Stimulated activated CD8-positive, alpha-beta memory T cell treated with anti-CD3 and anti-CD28 coated beads, Interleukin-2, amount 100 ng/mL, for 48 hours (primary cell): Measurements from ENCODE around the gene PSD4.

Experiments used
- DNase-seq, 2 donors: peaks; one replicate each; pipeline ENCODE4 v3.0.0-alpha.2; 2020; ENCODE audit warnings: low read depth in 2 of 2

PSD4 gene

DNA sequence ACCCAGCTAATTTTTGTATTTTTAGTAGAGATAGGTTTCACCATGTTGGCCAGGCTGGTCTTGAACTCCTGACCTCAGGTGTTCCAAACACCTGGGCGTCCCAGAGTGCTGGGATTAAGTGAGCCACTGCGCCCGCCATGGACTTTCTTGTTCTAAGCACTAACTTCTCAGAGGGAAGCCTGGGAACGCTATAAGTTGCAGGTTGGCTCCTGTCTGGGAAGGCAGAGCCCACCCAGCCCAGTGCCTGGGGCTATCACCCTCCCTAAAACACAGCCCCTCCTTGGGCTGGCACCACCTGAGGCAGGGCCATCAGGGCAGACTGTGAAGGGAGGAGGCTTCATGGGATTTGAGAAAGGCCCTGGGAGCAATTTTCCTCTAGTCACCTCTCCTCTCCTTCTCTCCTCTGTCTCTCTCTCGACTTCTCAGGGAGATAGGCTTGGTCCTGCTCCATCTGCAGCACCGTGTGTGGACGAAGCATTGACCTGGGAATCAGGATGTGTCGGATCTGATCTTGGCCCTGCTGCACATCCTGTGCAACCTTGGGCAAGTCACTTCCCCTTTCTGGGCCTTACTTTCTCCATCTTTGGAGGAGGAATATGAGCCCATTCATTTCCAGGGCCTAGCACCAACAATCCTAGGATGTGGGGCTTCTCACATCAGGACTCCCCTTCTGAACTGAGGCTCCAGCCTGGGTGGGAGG is 10.9 kb downstream of the PSD4 start:
- DNase-seq = no peak

DNA sequence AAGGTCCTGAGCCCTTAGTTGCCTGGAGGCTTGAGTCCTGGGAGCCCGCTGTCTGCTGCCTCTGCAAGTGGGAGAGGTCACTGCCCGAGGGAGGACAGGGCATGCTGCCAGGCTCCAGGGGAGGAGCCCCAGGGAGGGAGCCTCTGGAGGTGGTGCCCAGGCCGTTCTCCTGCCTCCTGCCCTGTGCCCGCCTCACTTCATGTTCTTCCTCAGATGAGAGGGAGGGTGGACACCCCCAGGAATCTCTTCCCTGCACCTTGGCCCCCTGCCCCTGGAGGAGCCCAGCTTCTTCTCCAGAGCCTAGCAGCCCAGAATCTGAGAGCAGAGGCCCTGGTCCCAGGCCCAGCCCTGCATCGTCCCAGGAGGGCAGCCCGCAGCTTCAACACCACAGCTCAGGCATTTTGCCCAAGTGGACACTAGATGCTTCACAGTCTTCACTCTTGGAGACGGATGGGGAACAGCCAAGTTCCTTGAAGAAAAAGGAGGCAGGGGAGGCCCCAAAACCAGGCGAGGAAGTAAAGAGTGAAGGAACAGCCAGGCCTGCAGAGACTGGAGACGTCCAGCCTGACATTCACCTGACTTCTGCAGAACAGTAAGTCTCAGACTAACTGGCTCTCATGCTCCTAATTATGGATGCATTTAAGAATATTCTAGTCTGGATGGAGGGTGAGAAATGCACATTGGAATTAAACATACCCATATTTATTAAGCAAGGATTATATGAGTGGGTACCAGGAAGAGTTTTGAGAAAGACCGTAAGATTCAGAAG is 12.1 kb downstream of the PSD4 start:
- no peak for DNase-seq

DNA sequence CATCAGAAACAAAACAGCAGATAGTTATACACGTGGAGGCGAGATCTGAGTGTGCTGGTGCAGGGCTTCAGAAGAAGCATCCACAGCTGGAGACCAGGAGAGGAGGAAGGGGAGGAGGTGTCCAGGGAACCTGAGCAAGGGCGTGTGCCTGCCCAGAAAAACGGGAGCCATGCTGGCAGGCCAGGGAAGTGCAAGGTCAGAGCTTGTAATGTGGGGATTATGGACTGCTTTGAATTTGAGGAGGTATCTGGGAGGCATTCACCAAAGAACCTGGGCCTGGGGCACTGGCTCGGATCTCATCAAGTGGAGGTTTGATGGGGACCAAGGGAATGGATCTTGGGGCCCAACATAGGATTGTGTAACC is 12.6 kb downstream of the PSD4 start:
- DNase-seq = no peak

DNA sequence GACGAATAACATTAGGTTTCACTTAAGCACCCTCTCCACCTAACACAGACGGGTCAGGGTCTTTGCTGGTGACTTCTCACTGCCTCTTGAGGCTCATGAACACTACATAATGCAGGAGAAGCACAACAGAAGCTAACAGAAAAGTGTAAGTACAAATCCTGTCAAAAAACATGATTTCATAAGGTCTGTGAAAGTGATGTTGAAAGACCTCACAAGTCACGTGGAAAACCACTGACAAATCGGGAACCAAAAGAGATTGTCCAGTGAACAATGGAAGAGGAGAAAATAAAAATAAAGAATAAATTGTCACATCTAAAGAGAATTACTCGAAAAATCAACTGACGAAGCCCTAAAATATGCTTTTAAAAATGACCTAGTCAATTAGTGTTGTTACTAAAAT is 14.0 kb downstream of the PSD4 start:
- DNase-seq = no peak

DNA sequence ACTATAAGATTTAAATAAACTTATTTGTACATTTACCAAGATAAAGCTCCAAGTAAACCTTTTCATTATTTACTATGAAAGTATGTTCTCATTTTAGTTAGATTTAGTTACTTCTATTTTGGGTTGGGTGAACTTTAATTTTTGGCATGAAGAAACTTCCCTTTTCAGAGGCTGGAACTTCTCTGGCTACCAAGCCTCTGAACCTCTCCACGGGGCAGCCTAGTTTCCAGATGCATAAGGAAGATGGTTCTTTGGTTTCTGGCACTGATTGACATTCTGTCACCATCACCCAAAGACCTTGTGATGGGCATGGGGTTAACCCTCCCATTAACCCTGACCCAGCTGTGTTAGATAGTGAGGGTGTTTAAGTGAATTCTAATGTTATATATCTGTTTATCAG is 17.1 kb downstream of the PSD4 start:
- no peak for DNase-seq

DNA sequence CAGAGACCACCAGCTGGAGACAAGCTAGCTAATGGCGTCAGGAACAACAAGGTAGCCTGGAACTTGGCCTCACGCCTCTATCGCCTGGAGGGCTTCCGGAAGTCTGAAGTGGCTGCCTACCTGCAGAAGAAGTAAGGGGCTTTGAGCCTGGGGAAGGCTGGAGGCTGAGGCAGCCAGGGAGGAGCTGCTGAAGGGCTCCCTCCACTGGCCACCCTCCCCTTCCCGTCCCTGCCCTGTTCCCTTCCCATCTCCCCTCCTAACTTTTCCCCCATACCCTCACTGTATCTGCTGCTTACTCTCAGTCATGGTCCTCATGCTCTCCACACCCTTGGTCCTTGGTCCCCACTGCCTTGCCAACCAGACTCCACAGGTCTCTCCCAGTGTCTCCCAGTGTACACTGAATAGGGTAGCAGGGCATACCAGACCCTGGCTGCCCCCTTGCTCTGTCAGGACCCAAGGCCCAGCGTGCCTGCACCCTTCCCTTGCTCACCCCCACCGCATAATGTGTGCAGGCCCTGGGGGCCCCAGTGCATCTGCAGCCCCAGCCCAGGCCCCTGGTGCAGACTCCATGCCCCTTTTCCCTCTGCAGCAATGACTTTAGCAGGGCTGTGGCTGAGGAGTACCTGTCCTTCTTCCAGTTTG is 18.8 kb downstream of the PSD4 start:
- DNase-seq = no peak

DNA sequence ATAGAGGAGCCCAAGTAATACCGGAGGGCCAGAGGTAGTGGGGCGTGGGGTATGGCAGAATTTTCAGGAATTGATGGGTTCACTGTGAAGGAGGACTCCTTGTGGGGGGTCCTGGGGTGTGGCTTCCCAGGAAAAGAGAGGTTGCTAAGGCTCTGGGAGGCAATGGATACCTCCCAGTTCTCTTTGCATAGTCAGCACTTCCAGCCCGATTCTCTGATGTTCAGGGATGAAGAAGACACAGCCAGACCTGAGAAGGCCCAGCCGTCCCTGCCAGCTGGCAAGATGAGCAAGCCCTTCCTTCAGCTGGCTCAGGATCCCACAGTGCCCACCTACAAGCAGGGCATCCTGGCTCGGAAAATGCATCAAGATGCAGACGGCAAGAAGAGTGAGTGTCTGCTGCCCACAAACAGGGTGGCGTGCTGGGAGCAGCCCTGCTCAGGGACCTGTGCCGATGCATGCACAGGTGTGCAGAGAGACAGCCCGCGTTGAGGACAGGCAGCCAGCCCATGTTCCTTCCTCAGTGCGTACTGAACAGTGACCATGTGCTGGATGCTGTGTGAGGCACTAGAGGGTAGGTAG is 22.2 kb downstream of the PSD4 start:
- no peak for DNase-seq

DNA sequence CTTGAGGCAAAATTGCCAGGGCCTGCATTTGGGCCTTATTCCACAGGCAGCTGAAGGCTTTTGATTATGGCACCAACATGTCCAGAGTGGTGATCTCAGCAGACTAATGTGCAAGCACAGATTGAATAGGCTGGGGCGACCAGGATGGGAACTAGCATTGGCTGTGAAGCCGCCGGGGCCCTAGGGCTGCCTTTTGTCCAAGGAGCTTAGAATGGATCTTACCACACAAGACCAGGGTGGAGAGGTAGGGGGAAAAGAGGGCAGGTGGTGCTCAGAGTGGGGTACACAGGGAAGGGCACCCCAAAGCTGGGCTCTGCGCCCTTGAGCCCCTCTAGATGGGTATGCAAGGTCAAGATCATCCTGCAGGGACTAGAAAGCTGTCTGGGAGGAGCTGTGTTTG is 23.1 kb downstream of the PSD4 start:
- no peak for DNase-seq

DNA sequence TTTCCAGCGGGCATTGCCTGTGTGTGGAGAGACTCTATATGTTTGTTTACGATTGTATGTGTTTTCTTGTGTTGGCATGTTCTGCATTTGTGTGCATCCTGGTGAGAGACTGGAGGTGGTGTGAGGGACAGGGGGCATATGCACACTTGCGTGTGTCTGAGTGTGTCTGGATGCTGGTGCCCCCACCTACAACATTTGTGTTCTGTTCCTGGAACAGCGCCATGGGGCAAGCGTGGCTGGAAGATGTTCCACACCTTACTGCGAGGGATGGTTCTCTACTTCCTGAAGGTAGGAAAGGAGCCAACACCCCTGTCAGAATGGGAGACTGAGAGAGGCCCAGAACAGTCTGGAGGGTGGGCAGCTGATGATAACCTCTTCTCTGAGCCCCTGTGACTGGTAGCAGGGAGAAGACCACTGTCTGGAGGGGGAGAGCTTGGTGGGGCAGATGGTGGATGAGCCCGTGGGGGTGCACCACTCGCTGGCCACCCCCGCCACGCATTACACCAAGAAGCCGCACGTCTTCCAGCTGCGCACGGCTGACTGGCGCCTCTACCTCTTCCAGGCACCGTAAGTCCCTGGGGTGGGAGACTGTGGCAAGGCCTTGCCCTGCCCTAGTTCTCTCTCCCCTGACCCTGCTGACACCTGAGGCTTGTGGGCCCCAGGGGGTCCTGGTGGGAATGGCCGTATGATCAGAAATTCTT is 23.7 kb downstream of the PSD4 start:
- no peak for DNase-seq

DNA sequence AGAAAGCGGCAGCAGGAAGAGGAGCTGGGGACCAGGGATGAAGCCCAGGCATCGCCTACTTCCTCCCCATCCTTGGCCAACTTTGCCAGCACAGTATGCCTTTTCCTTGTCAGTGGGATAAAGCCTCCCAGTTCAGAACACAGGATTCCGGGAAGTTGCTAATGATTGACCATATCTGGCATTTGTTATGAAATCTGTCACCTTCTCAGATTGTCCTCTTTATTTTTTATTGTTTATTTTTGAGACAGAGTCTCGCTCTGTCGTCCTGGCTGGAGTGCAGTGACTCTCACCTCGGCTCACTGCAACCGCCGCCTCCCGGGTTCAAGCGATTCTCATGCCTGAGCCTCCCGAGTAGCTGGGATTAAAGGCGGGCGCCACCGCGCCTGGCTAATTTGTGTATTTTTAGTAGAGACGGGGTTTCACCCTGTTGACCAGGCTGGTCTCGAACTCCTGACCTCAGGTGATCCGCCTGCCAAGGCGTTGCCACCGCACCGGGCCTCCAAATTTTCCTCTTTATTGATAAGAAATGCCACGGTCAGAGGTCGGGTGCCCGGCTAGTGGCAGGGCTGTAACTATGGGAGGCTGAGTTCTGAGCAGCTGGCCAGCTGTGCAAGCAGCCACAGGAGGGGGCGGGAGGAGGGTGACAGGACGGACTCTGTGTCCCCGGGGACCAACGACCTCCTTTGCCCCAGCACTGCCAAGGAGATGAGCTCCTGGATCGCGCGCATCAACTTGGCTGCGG is 24.4 kb downstream of the PSD4 start:
- DNase-seq = no peak

DNA sequence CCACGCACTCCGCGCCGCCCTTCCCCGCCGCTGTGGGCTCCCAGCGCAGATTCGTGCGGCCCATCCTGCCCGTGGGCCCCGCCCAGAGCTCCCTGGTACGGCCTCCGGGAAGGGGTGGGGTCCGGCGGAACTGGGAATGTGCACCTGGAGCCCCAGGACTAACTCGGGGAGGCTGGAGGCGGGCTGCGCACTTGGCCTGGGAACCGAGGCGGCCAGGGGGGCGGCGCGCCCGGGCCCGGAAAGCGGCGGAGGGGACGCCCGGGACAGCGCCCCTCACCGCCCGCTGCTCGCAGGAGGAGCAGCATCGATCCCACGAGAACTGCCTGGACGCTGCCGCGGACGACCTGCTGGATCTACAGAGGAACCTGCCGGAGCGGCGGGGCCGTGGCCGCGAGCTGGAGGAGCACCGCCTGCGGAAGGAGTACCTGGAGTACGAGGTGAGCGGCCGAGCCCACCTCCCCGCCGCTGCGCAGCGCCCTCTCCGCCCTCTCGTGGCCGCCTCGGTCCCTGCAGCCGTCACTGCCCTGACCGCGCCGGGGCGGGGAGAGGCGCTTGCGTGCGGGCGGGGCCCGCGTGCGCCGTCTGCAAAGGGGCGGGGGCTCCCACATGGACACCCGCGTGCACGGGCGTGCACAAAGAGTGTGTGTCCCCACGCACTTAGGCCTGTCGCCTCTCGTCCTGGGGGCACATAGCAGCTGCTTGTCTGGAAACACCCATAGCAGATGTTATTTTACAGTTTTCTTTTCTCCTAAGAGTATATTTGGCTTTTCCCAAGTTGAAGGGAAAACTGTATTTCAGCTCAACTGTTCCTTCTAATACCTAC is 25.2 kb downstream of the PSD4 start:
- DNase-seq = peak; percentile 63 to 75

DNA sequence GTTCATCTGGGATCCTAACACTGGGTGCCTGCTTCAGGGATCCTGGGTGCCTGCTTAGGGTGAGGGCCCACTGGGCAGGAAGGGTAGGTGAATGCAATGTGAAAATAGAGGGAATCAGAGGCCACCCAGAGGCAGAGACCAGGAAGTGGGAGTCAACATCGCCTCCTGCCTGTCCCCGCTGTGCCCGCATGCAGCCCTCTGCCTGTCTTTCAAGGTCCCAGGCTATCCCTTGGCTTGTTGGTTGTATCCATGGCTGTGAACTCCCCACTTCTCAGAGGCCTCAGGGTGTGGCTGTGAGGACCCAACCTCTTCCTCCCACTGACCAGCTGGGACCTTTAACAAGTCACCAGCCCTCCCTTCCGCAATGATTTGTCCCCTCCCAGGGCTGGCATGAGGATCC is 26.5 kb downstream of the PSD4 start:
- DNase-seq = no peak

DNA sequence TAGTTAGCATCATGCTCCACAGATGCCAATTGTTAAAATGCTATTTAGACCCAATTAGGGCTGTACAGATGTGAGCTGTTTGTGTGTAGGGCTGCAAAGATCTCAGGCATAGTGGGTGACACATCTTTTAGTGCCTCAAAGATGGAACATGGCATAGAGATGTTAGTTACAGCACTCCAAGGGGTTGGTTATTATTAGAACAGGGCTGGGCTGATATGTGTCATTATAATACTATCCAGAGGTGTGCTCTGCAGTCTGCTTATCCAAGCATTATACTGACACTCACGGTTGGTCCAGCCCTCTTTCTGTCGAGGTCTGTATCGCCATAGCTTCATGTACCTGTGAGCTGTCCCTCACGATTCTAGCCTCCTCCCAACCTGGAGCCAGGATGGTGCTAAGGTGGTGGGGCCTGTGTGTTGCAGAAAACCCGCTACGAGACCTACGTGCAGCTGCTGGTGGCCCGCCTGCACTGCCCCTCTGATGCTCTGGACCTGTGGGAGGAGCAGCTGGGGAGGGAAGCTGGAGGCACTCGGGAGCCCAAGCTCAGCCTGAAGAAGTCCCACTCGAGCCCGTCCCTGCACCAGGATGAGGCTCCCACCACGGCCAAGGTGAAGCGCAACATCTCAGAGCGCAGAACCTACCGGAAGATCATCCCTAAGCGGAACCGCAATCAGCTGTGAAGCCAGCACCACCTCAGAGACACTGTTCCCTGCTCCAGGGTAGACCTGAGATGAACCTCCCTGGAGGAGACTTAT is 27.1 kb downstream of the PSD4 start:
- DNase-seq = no peak

DNA sequence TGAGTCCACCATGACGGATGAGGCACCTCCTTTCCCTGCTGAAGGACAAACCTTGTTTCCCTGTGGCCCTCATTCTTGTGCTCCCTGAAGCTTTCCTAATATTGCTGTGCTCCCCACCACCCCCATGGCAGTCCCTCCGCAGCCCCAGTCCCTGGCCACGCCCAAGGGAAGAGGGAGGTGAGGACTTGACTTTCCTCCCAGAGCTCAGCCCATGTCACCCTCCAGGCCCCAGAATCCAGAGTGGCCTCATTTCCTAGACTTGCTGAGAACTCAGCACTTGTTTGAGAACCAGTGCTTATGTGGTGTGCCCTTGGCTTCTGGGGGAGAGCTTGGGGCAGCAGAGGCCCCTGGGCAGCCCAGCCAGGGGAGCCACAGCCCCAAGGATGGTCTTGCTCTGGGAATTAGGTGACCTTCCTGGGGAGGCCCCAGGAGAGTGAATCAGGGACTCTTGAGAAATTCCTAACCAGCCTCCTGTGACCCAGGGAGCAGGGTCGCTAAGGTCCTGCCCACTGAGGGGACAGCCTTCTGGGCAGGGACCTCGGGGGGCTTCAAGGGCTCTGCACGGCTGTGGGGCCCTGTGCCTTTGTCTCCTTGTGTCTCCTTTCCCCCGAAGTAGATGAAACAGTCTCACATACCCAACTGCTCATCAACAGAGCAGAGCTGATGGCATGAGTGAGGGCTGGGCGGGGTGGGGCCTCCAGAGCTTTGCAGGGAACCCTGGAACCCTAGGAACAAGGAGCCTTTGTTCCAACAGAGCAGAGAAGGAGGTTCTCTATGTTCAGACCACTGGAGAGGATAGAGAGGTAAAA is 27.9 kb downstream of the PSD4 start:
- no peak for DNase-seq

DNA sequence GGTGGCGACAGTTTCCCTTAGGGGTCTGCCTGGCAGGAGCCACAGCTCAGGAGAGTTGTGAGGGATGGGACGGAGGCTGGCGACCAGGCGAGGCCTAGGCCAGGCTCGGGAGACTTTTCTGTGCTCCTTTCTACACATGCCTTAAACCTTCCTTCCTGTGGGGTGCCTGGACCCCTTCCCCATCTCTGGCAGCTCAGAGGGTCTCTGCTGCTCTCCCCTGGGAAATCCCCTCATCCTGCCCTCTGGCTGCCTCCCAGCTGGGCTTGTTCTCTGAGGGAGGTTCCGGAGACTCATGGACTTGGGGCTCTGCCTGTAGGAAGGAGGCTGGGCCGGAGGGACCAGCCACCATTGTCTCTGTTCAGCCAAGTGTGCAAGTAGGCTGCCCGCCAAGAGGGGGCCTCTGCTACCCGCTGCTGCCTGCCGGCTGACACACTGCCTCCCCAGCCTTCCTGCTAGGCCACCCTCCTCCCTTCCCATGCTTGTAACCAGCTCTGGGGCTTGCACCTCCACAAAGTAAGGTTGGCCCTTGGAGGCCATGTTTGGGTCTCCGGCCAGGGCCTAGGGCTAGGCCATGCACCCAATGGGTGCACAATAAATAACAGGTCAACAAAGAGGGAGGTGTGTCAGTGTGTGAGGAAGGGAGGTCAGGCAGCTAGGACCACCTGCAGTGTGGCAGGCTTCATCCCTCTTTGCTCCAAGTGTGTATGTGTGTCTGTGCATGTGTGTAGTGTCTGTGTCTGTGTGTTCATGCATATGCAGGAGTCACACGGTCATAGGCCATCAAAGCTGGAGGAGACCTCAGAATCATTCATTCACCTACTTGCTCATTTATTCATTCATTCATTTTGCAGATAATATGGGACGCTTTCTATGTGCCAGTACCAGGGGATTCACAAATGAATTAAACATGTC is 28.8 kb downstream of the PSD4 start:
- DNase-seq = no peak

DNA sequence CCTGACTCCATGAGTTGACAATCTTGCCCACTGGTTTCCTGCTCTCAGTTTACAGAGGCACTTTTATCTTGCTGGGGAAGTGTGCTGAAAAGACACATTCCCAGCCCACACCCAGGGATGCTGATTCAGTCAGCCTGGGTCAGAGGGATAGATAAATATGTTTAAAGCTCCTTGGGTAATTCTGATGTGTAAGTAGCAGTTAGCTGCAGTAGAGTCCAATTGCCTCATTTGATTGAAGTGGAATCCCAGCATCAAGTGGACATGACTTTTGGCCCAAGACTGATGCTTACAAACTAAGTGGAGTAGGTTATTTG is 29.4 kb downstream of the PSD4 start:
- DNase-seq = no peak

DNA sequence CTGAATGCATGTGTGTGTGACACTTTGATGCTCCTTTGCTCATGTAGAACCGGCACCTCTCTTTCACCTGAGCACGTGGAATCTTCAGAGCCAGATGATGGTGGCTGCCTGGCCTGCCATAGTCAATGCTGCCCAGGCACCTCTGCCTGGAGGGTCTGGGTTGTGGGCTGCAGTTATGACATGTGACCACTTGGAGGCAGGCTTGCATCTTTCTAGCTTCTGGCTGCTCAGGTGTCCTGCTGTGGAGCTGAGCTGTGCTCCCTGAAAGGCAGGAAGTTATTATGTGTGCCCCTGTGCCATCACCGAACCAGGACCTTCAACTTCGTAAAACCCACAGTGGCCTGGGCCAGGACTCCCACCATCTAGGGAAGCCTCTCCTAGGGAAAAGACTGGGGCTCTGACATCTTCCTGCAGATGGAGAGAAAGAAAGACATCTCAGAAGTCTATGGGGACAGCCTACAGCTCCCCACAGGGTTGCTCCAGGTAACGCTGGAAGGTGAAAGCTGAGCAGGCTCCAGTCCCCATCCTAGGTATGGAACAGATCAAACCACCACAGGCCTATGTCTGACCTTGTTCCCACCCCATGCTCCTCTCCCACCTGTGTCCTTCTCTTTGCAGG is 30.2 kb downstream of the PSD4 start:
- peak; percentile 39 to 57 for DNase-seq

DNA sequence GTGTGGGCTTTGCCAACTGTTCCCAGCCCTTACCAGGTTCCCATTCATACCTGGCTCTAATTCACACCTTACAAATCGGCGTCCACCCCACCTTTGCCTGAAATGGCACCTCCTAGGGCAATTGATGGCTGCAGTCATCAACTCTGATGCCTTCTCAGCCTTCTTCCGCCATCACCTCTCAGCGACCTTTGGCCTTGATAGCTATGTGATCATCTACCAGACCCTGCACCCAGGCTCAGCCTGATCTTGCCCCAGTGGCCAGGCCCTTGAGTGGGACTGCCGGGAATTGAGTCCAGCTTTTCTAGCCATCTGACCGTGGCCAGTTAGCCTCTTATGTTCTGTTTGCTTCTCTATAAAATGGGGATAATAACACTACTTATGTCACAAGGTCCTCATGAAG is 32.5 kb downstream of the PSD4 start:
- no peak for DNase-seq
